H1 (cell line): ENCODE results near the gene LDLRAD4. TPM values are rescaled to one million over a fixed set of nuclear protein-coding genes. Genes with fewer than 3 reads are reported as not detected.

Experiments
- CTCF ChIA-PET: fragments of 300-600 bp; sonication (Branson Sonifier 250); formaldehyde crosslinking; loops from one replicate; lab custom pipeline; 2021; ENCODE audit not compliant: partially characterized antibody; lab: Charles Lee
- POLR2A ChIA-PET: fragments of 300-600 bp; sonication (Branson Sonifier 250); formaldehyde crosslinking; loops from one replicate; lab custom pipeline; 2021; ENCODE audit warnings: inconsistent platforms; ENCODE audit not compliant: partially characterized antibody; lab: Charles Lee
- DNase-seq, 2 experiments: peaks; one replicate each; pipeline versions ENCODE4 v3.0.0 to v3.0.0-alpha.2; 2010 to 2022; ENCODE audit warnings: low spot score in 2 of 2, low read depth in 1 of 2, mixed read lengths in 1 of 2
- FAIRE-seq: peaks from 2 replicates; lab custom pipeline; 2011; peaks lifted over from hg19 to GRCh38; lab: Jason Lieb, UNC
- H2AFZ ChIP-seq: 2 replicates; pipeline ENCODE4 v1.8.1; 2012; ENCODE audit warnings: low read length, inconsistent platforms
- H2AK5ac ChIP-seq: 2 replicates; pipeline ENCODE4 v1.6.1; 2013; ENCODE audit warnings: low read depth, low read length
- H2BK120ac ChIP-seq: replicated peaks from 2 replicates; pipeline ENCODE3; 2013; ENCODE audit warnings: low read depth, low read length, inconsistent platforms
- H2BK12ac ChIP-seq: 2 replicates; pipeline ENCODE4 v1.6.1; 2013; ENCODE audit warnings: low read depth, low read length
- H2BK15ac ChIP-seq: 2 replicates; pipeline ENCODE4 v1.6.1; 2013; ENCODE audit warnings: low read length
- H2BK20ac ChIP-seq: 2 replicates; pipeline ENCODE4 v1.6.1; 2013; ENCODE audit warnings: low read length
- H2BK5ac ChIP-seq: 2 replicates; pipeline ENCODE4 v1.6.1; 2013; ENCODE audit warnings: low read depth, low read length
- H3K14ac ChIP-seq: 2 replicates; pipeline ENCODE4 v1.6.1; 2013; ENCODE audit warnings: inconsistent platforms; ENCODE audit not compliant: insufficient read length
- H3K18ac ChIP-seq: 2 replicates; pipeline ENCODE4 v1.6.1; 2013; ENCODE audit warnings: low read length; ENCODE audit errors: extremely low read depth
- H3K23ac ChIP-seq: 2 replicates; pipeline ENCODE4 v1.6.1; 2013; ENCODE audit warnings: inconsistent platforms; ENCODE audit not compliant: insufficient read length
- H3K23me2 ChIP-seq: 2 replicates; pipeline ENCODE4 v1.6.1; 2013; ENCODE audit warnings: low read depth, low read length
- H3K27ac ChIP-seq: 2 replicates; pipeline ENCODE4 v1.6.1; 2011; ENCODE audit warnings: low read depth, low read length, inconsistent platforms
- H3K27me3 ChIP-seq, 4 experiments: replicated peaks in 1 of 4; 1 replicate in 1 of 4; 2 replicates in 3 of 4; pipeline versions ENCODE4 v1.6.1 to v1.8.1; 2011 to 2013; ENCODE audit warnings: low read length in 3 of 4, mild to moderate bottlenecking in 3 of 4, inconsistent platforms in 2 of 4, mixed read lengths in 2 of 4, moderate library complexity in 1 of 4; ENCODE audit not compliant: control insufficient read depth in 3 of 4, insufficient read depth in 3 of 4; ENCODE audit errors: extremely low read depth in 1 of 4
- H3K36me3 ChIP-seq, 4 experiments: 2 replicates each; pipeline versions ENCODE4 v1.6.1 to v1.8.1; 2011 to 2013; ENCODE audit warnings: mild to moderate bottlenecking in 4 of 4, low read length in 3 of 4, moderate library complexity in 2 of 4, control low read depth in 1 of 4, inconsistent platforms in 1 of 4; ENCODE audit not compliant: insufficient read depth in 4 of 4, control insufficient read depth in 2 of 4
- H3K4ac ChIP-seq: replicated peaks from 2 replicates; pipeline ENCODE3; 2013; ENCODE audit warnings: low read length, low read depth, mixed read lengths, inconsistent platforms; ENCODE audit not compliant: insufficient read length
- H3K4me1 ChIP-seq, 4 experiments: replicated peaks in 1 of 4; 1 replicate in 1 of 4; 2 replicates in 3 of 4; pipeline versions ENCODE4 v1.6.1 to v1.8.1; 2011 to 2013; ENCODE audit warnings: low read length in 3 of 4, inconsistent platforms in 2 of 4, mixed read lengths in 1 of 4; ENCODE audit not compliant: insufficient read depth in 4 of 4, control insufficient read depth in 3 of 4
- H3K4me2 ChIP-seq, 2 experiments: 2 replicates each; pipeline versions ENCODE4 v1.6.1 to v1.8.1; 2011 to 2013; ENCODE audit warnings: low read depth in 2 of 2, low read length in 2 of 2, control low read depth in 1 of 2, inconsistent platforms in 1 of 2, mild to moderate bottlenecking in 1 of 2; ENCODE audit not compliant: insufficient read depth in 1 of 2
- H3K4me3 ChIP-seq, 4 experiments: fragments of 200-600, 300-600 bp in 1 of 4; sonication (generic), shearing (Covaris generic), sonication (Bioruptor Twin) in 1 of 4; 2 replicates each; pipeline versions ENCODE4 v1.5.1 to v1.8.1; 2011 to 2016; ENCODE audit warnings: low read length in 4 of 4, low read depth in 3 of 4, control low read depth in 2 of 4, inconsistent platforms in 2 of 4, mild to moderate bottlenecking in 2 of 4, mixed read lengths in 1 of 4, moderate library complexity in 1 of 4; ENCODE audit not compliant: insufficient read depth in 2 of 4; ENCODE audit errors: extremely low read depth in 1 of 4
- H3K56ac ChIP-seq: replicated peaks from 2 replicates; pipeline ENCODE3; 2013; ENCODE audit warnings: low read depth, mild to moderate bottlenecking, mixed read lengths, low read length, inconsistent platforms; ENCODE audit not compliant: insufficient read length
- H3K79me1 ChIP-seq: 2 replicates; pipeline ENCODE4 v1.6.1; 2013; ENCODE audit warnings: low read depth, low read length, control low read depth
- H3K79me2 ChIP-seq, 2 experiments: 2 replicates each; pipeline versions ENCODE4 v1.6.1 to v1.8.1; 2012 to 2013; ENCODE audit warnings: low read length in 2 of 2, mild to moderate bottlenecking in 2 of 2, inconsistent platforms in 1 of 2; ENCODE audit not compliant: insufficient read depth in 2 of 2, control insufficient read depth in 1 of 2
- H3K9ac ChIP-seq, 4 experiments: replicated peaks in 1 of 4; 1 replicate in 1 of 4; 2 replicates in 3 of 4; pipeline versions ENCODE4 v1.6.1 to v1.8.1; 2011 to 2013; ENCODE audit warnings: low read depth in 3 of 4, low read length in 3 of 4, control low read depth in 2 of 4, mild to moderate bottlenecking in 2 of 4, moderate library complexity in 2 of 4, inconsistent platforms in 1 of 4; ENCODE audit errors: extremely low read depth in 1 of 4
- H3K9me3 ChIP-seq, 2 experiments: 2 replicates each; pipeline versions ENCODE4 v1.6.1 to v1.8.1; 2012 to 2013; ENCODE audit warnings: mild to moderate bottlenecking in 2 of 2, moderate library complexity in 2 of 2, control low read depth in 1 of 2, inconsistent platforms in 1 of 2, low read depth in 1 of 2, low read length in 1 of 2, mixed read lengths in 1 of 2; ENCODE audit not compliant: insufficient read depth in 2 of 2
- H4K20me1 ChIP-seq, 2 experiments: replicated peaks in 1 of 2; 2 replicates each; pipeline versions ENCODE3 to v1.8.1; 2011 to 2013; ENCODE audit warnings: inconsistent platforms in 2 of 2, low read length in 2 of 2, mild to moderate bottlenecking in 1 of 2; ENCODE audit not compliant: insufficient read depth in 2 of 2, control insufficient read depth in 1 of 2
- H4K5ac ChIP-seq: 2 replicates; pipeline ENCODE4 v1.6.1; 2013; ENCODE audit warnings: low read length, low read depth, mixed read lengths, inconsistent platforms; ENCODE audit not compliant: insufficient read length
- H4K8ac ChIP-seq: 2 replicates; pipeline ENCODE4 v1.8.0; 2013; ENCODE audit warnings: mild to moderate bottlenecking, moderate library complexity, low read length, inconsistent platforms; ENCODE audit not compliant: insufficient read depth; ENCODE audit errors: extremely low read depth
- H4K91ac ChIP-seq: replicated peaks from 2 replicates; pipeline ENCODE3; 2013; ENCODE audit warnings: low read length, mixed read lengths, inconsistent platforms; ENCODE audit not compliant: insufficient read length
- BRCA1 ChIP-seq: IDR thresholded peaks from 2 replicates; pipeline ENCODE4 v1.6.1; 2012; ENCODE audit warnings: low read depth, low read length, improper control_type of control experiment
- CBX5 ChIP-seq: fragments of 300-800, 300-1000 bp; sonication (generic); IDR thresholded peaks from 2 replicates; pipeline ENCODE4 v1.7.1; 2016; ENCODE audit warnings: antibody characterized with exemption, low read length, low read depth
- CHD2 ChIP-seq: IDR thresholded peaks from 2 replicates; pipeline ENCODE4 v1.6.1; 2012; ENCODE audit warnings: low read length, improper control_type of control experiment
- CREB1 ChIP-seq: IDR thresholded peaks from 2 replicates; pipeline ENCODE4 v1.6.1; 2012; ENCODE audit warnings: inconsistent platforms
- CTCF ChIP-seq, 3 experiments: IDR thresholded peaks; 1 replicate in 2 of 3; 2 replicates in 1 of 3; pipeline versions ENCODE4 v1.5.1 to v1.6.1; 2011; ENCODE audit warnings: low read length in 3 of 3, mild to moderate bottlenecking in 3 of 3, inconsistent platforms in 2 of 3, low read depth in 1 of 3, moderate library complexity in 1 of 3; ENCODE audit not compliant: insufficient read depth in 1 of 3; ENCODE audit errors: control extremely low read depth in 1 of 3
- MAX ChIP-seq: IDR thresholded peaks from 2 replicates; pipeline ENCODE4 v1.6.1; 2012; ENCODE audit warnings: inconsistent platforms
- PHF8 ChIP-seq: fragments of 200-600 bp; sonication (generic); conservative IDR thresholded peaks from 2 replicates; pipeline ENCODE4 v1.7.1; 2012; ENCODE audit warnings: low read depth, mild to moderate bottlenecking, inconsistent platforms, low read length, moderate library complexity
- POLR2A ChIP-seq, 2 experiments: IDR thresholded peaks; 1 replicate in 1 of 2; 2 replicates in 1 of 2; pipeline ENCODE4 v1.6.1; 2011; ENCODE audit warnings: low read depth in 2 of 2, low read length in 2 of 2, mild to moderate bottlenecking in 2 of 2; ENCODE audit errors: control extremely low read depth in 1 of 2
- POU5F1 ChIP-seq: IDR thresholded peaks from 2 replicates; pipeline ENCODE4 v1.6.1; 2011; ENCODE audit warnings: low read depth, mild to moderate bottlenecking, low read length, moderate library complexity
- RBBP5 ChIP-seq: IDR thresholded peaks from 2 replicates; pipeline ENCODE4 v1.7.1; 2012; ENCODE audit warnings: low read depth, mild to moderate bottlenecking, inconsistent platforms, low read length, moderate library complexity, borderline replicate concordance
- SIX5 ChIP-seq: IDR thresholded peaks from 2 replicates; pipeline ENCODE4 v1.6.1; 2011; ENCODE audit warnings: mild to moderate bottlenecking, low read depth, low read length
- TAF7 ChIP-seq: optimal IDR thresholded peaks from 2 replicates; pipeline ENCODE3; 2011; ENCODE audit warnings: low read depth, mild to moderate bottlenecking, inconsistent platforms, low read length, moderate library complexity, borderline replicate concordance
- TBP ChIP-seq: IDR thresholded peaks from 2 replicates; pipeline ENCODE4 v1.6.1; 2011; ENCODE audit warnings: low read depth, low read length, improper control_type of control experiment
- YY1 ChIP-seq: IDR thresholded peaks from 2 replicates; pipeline ENCODE4 v1.6.1; 2011; ENCODE audit warnings: low read depth, mild to moderate bottlenecking, low read length
- WGBS, 2 experiments: shearing (Covaris generic) in 1 of 2; methylation state at CpG; one replicate each; pipeline versions ENCODE4 v1.1.6 to v1.1.7; 2013 to 2015; ENCODE audit warnings: low lambda C conversion rate in 2 of 2, mixed read lengths in 2 of 2, inconsistent platforms in 1 of 2, low coverage in 1 of 2, missing lambda C conversion rate in 1 of 2; ENCODE audit not compliant: insufficient replicate concordance in 2 of 2, insufficient coverage in 1 of 2, insufficient read length in 1 of 2; ENCODE audit errors: extremely low coverage in 1 of 2, missing lambda C conversion rate in 1 of 2; 5-methylcytosine and 5-hydroxymethylcytosine counted together
- polyA plus RNA-seq, 7 experiments: library from polyadenylated mRNA; depleted of rRNA in 3 of 7; stranded (reverse) in 5 of 7; unstranded in 2 of 7; fragments of >200 nt in 5 of 7; fragments of 200-250 nt in 2 of 7; gene quantifications; 1 replicate in 5 of 7; 2 replicates in 1 of 7; 4 replicates in 1 of 7; pipeline versions ENCODE4 v1.2.1 to v1.2.3, GENCODE V29; 2011 to 2013; ENCODE audit warnings: missing spikeins in 2 of 7, mixed read lengths in 2 of 7
- total RNA-seq: library from RNA; stranded (reverse); fragmentation: NEBNext Ultra II Directional; extraction: Animal tissue kit (Norgen Biotek cat#: 25700); gene quantifications from 2 replicates; pipeline ENCODE4 v1.2.1, GENCODE V29; 2021

Gene LDLRAD4
- total and polyA plus RNA-seq, 2 of the 8 experiments (the other 6 are each of a cell fraction or from before 2014, with no cell fraction given) = 0.77 to 1.4 TPM

- H3K79me2 ChIP-seq = no peaks in the 10 kb centered on the region
- no peak overlapping the region for H2BK20ac ChIP-seq
- no peak overlapping the region for H3K18ac ChIP-seq
- H2BK12ac ChIP-seq = no peak overlapping the region
- H2AFZ ChIP-seq = no peak overlapping the region
- no peak overlapping the region for H2BK120ac ChIP-seq
- no peak overlapping the region for H3K4ac ChIP-seq
- no peaks in the 10 kb centered on the region for H3K79me1 ChIP-seq
- no peak overlapping the region for H3K23ac ChIP-seq
- H2BK15ac ChIP-seq = no peak overlapping the region
- DNase-seq = no peak
- H3K4me2 ChIP-seq = no peak overlapping the region
- H2AK5ac ChIP-seq = no peak overlapping the region
- H3K23me2 ChIP-seq = no peaks in the 10 kb centered on the region
- H2BK5ac ChIP-seq = no peak overlapping the region
- H3K9ac ChIP-seq = no peak overlapping the region
- H4K20me1 ChIP-seq = no peaks in the 10 kb centered on the region
- H3K4me1 ChIP-seq = no peaks in the 10 kb centered on the region
- H4K8ac ChIP-seq = no peak overlapping the region
- CTCF ChIA-PET = no interaction called here
- H3K9me3 ChIP-seq = no peaks in the 10 kb centered on the region
- H3K4me3 ChIP-seq = no peak overlapping the region
- WGBS, 2 experiments = 89% methylated on average over 8 of the region's 8 CpGs; no CpG with 5 or more reads in 1 of the 2 experiments
- no peak overlapping the region for H4K91ac ChIP-seq
- POLR2A ChIA-PET = no interaction called here
- no peak overlapping the region for H3K56ac ChIP-seq
- no peak for FAIRE-seq
- no peak overlapping the region for H3K27ac ChIP-seq
- no peaks in the 10 kb centered on the region for H3K27me3 ChIP-seq
- H3K14ac ChIP-seq = no peak overlapping the region
- H4K5ac ChIP-seq = no peak overlapping the region
- no peaks in the 10 kb centered on the region for H3K36me3 ChIP-seq
- TF ChIP-seq POLR2A (IDR thresholded peaks at IDR 0.05; ENCODE audit: control extremely low read depth in 1 of 2, low read depth in 2 of 2, low read length in 2 of 2) = no peak
- no peak for TF ChIP-seq CREB1
- no peak for TF ChIP-seq TAF7
- no peak for TF ChIP-seq BRCA1
- TF ChIP-seq YY1 = no peak
- TF ChIP-seq POU5F1 = no peak
- TF ChIP-seq MAX = no peak
- no peak for TF ChIP-seq SIX5
- no peak for TF ChIP-seq RBBP5
- no peak for TF ChIP-seq CHD2
- TF ChIP-seq CBX5 = no peak
- TF ChIP-seq CTCF (IDR thresholded peaks at IDR 0.05; ENCODE audit: control extremely low read depth in 1 of 3, insufficient read depth in 1 of 3, low read depth in 1 of 3, low read length in 3 of 3) = no peak
- TF ChIP-seq PHF8 = no peak
- TF ChIP-seq TBP = no peak
Observed at GRCh38 chr18:13399511-13399910, 181.0 kb downstream of the LDLRAD4 start.
